ENCODE data around the gene B9D1. TPM values are rescaled to one million over a fixed set of nuclear protein-coding genes. Genes with fewer than 3 reads are reported as not detected.

Gene B9D1
- total RNA-seq: 10 to 100 TPM; 37.7 to 42.8 TPM
- 28.5 TPM for polyA plus RNA-seq (2013, experiment 1 of 2)
- polyA plus RNA-seq (2013, experiment 2 of 2): 25.0 TPM
- long read RNA-seq, experiment 1, transcript B9D1-201 (7 exons, 908 nt): major isoform, 19 of 35 reads
- long read RNA-seq, experiment 1, partial matches to known transcripts: 5 of 35 reads
- long read RNA-seq, experiment 1, other reads (novel, unspliced or antisense): 6 of 35 reads
- long read RNA-seq, experiment 2, transcript B9D1-201 (7 exons, 908 nt): major isoform, 10 of 23 reads
- long read RNA-seq, experiment 2, partial matches to known transcripts: 0 of 23 reads
- long read RNA-seq, experiment 2, other reads (novel, unspliced or antisense): 7 of 23 reads
- long read RNA-seq, experiment 3, transcript B9D1-201 (7 exons, 908 nt): major isoform, 30 of 43 reads
- long read RNA-seq, experiment 3, partial matches to known transcripts: 0 of 43 reads
- long read RNA-seq, experiment 3, other reads (novel, unspliced or antisense): 5 of 43 reads
- long read RNA-seq, experiment 4, transcript B9D1-201 (7 exons, 908 nt): major isoform, 27 of 43 reads
- long read RNA-seq, experiment 4, partial matches to known transcripts: 2 of 43 reads
- long read RNA-seq, experiment 4, other reads (novel, unspliced or antisense): 7 of 43 reads

DNA sequence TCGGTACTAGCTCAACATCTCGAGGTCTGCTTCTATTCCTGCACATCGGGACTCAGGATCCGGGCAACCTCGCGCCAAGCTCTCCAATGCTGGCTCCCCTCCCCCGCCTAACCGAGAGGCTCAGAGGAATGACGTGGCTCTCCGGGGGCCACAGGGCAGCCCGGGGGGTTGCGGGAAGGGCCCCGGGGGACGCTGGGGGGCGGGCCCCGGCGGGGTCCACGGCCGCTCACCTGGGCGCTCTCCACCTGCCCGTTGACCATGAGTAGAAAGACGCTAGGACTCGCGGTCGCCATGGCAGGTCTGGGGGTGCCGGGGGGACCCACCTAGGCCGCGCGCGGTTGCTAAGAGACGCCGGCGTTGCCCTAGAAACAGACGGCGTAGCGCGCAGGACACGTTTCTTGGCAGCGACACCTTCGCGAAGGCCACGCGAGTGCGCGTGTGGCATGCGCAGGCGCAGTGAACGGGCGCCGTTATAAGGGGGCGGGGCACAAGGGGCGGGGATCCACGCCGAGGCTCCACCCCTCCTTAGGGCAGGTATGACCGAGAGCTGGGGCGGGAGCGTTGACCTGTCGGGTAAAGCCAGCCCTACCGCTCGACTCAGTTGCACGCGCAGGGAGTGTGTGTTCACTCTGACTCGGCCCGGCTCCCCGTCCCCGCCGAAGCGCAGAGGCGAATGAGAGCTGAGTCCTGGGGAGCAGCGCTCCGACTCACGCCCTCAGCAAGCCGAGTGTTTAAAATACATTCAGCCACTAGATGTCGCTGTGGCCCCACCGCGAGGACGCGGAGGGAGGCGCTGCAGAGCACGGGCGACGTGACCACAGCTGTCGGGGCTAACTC is at the start of gene B9D1:
TSS of gene B9D1 (minus strand) at position 447 of the 837 bp plus-strand sequence. CDS start at position 293, 154 bp downstream.
- Histone ChIP-seq H3K27me3 (ENCODE audit: control insufficient read depth, insufficient read depth, low read length, poor library complexity, severe bottlenecking) (no peaks in the 10 kb centered on the region), H3K27ac (ENCODE audit: low read depth, low read length) (peak within 1 kb of the TSS; percentile 52)

DNA sequence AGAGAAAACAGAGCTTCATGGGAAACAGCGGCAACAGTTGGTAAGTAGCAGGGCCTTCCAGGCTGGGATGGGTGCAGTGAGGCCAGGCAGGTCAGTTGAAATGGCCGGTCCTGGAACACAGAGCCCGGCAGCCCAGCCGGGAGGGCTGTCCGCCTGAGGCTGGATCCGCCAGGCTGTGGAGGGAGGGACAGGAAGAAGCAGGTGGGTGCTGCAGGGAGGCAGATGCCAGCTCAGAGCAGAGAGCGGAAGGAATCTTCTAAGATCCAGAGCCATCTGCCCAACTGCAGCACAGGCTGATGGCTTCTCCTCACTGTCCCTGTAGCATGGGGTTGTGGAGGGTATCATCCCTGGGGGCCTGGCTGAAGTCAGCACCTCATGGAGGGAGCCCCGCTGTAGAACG is 49.1 kb upstream of the B9D1 start:
- H3K36me3 Mint-ChIP-seq (ENCODE audit: low read depth): no peaks in the 10 kb centered on the region
- TF ChIP-seq CTCF (conservative IDR thresholded peaks at IDR 0.05): no peak
- DNase-seq: peak; percentile 53
- H3K4me1 ChIP-seq (ENCODE audit: control insufficient read depth, insufficient read depth, low read length): no peaks in the 10 kb centered on the region
- peaks cover 6% of the 10 kb centered on the region for H3K4me1 Mint-ChIP-seq
- no peak overlapping the region for H3K4me3 ChIP-seq (ENCODE audit: low read length)
- H3K27ac ChIP-seq (ENCODE audit: low read depth, low read length): no peak overlapping the region
- no peak overlapping the region for H3K9ac ChIP-seq (ENCODE audit: extremely low read depth, low read length, poor library complexity, severe bottlenecking)
- H3K9me3 ChIP-seq (ENCODE audit: control insufficient read depth, low read length): no peaks in the 10 kb centered on the region
- H3K36me3 ChIP-seq (ENCODE audit: control insufficient read depth, insufficient read depth, low read length): no peaks in the 10 kb centered on the region
- no peak overlapping the region for H3K4me3 Mint-ChIP-seq
- 87 to 94% methylated on average over 7 to 9 of the region's 9 CpGs for WGBS, 2 experiments (ENCODE audit: insufficient coverage in 1 of 2, insufficient read length in 1 of 2)
- no peak overlapping the region for H3K27ac Mint-ChIP-seq
- no peaks in the 10 kb centered on the region for H3K27me3 ChIP-seq (ENCODE audit: control insufficient read depth, insufficient read depth, low read length, poor library complexity, severe bottlenecking)
- H3K9me3 Mint-ChIP-seq: no peaks in the 10 kb centered on the region
- H3K27me3 Mint-ChIP-seq (ENCODE audit: insufficient read depth): no peaks in the 10 kb centered on the region

More for the DNA sequence above, at the start of gene B9D1:
- no peaks in the 10 kb centered on the region for H3K36me3 ChIP-seq (ENCODE audit: control insufficient read depth, insufficient read depth, low read length)
- TF ChIP-seq CTCF (conservative IDR thresholded peaks at IDR 0.05): peak; percentile 99
- peaks cover 16% of the 10 kb centered on the region for H3K36me3 Mint-ChIP-seq (ENCODE audit: low read depth)
- no peaks in the 10 kb centered on the region for H3K27me3 Mint-ChIP-seq (ENCODE audit: insufficient read depth)
- H3K9me3 ChIP-seq (ENCODE audit: control insufficient read depth, low read length): no peaks in the 10 kb centered on the region
- H3K4me1 Mint-ChIP-seq: peaks cover 21% of the 10 kb centered on the region
- peak within 1 kb of the TSS; percentile 76 for H3K4me3 Mint-ChIP-seq
- peak within 1 kb of the TSS; percentile 90 for H3K4me3 ChIP-seq (ENCODE audit: low read length)
- DNase-seq: peak; percentile 99
- WGBS, 2 experiments (ENCODE audit: insufficient coverage in 1 of 2, insufficient read length in 1 of 2): 0% methylated on average over 46 to 83 of the region's 83 CpGs
- H3K9me3 Mint-ChIP-seq: no peaks in the 10 kb centered on the region
- peaks cover 3% of the 10 kb centered on the region for H3K4me1 ChIP-seq (ENCODE audit: control insufficient read depth, insufficient read depth, low read length)
- H3K27ac Mint-ChIP-seq: peak within 1 kb of the TSS; percentile 93
- peak within 1 kb of the TSS; percentile 68 for H3K9ac ChIP-seq (ENCODE audit: extremely low read depth, low read length, poor library complexity, severe bottlenecking)

- peaks cover 6% of the 10 kb centered on the region for H3K4me1 Mint-ChIP-seq
- H3K27ac ChIP-seq (ENCODE audit: low read depth, low read length): no peak within 1 kb of the TSS
- H3K27me3 ChIP-seq (ENCODE audit: control insufficient read depth, insufficient read depth, low read length, poor library complexity, severe bottlenecking): no peaks in the 10 kb centered on the region
- no peaks in the 10 kb centered on the region for H3K9me3 Mint-ChIP-seq
- no peak for TF ChIP-seq CTCF (conservative IDR thresholded peaks at IDR 0.05)
- no peaks in the 10 kb centered on the region for H3K4me1 ChIP-seq (ENCODE audit: control insufficient read depth, insufficient read depth, low read length)
- H3K36me3 Mint-ChIP-seq (ENCODE audit: low read depth): no peaks in the 10 kb centered on the region
- no peak within 1 kb of the TSS for H3K27ac Mint-ChIP-seq
- H3K9ac ChIP-seq (ENCODE audit: extremely low read depth, low read length, poor library complexity, severe bottlenecking): no peak within 1 kb of the TSS
- 35 to 65% methylated on average over 14 to 23 of the region's 23 CpGs for WGBS, 2 experiments (ENCODE audit: insufficient coverage in 1 of 2, insufficient read length in 1 of 2)
- no peaks in the 10 kb centered on the region for H3K36me3 ChIP-seq (ENCODE audit: control insufficient read depth, insufficient read depth, low read length)
- peak; percentile 75 for DNase-seq
- no peak within 1 kb of the TSS for H3K4me3 ChIP-seq (ENCODE audit: low read length)
- H3K4me3 Mint-ChIP-seq: no peak within 1 kb of the TSS
- H3K27me3 Mint-ChIP-seq (ENCODE audit: insufficient read depth): no peaks in the 10 kb centered on the region
- no peaks in the 10 kb centered on the region for H3K9me3 ChIP-seq (ENCODE audit: control insufficient read depth, low read length)
Observed at GRCh38 chr17:19410875-19411620, 48.5 kb upstream of the B9D1 start, which contains the start of gene RNF112. RNF112 (plus strand) TSS chr17:19411232; CDS start chr17:19411409, 177 bp downstream.
